HEK293T (cell line): ENCODE measurements around the gene MIEN1.
"Not testable (repeated sequence)": the region's sequence is repeated elsewhere in the genome, so short reads cannot be mapped to it uniquely, and the experiment has no call there.

Source experiments
- BHLHE40 ChIP-seq: fragments of 450-650 bp; IDR thresholded peaks from 2 replicates; pipeline ENCODE4 v1.6.1; 2016; ENCODE audit warnings: mild to moderate bottlenecking, moderate library complexity, borderline replicate concordance
- CTBP1 ChIP-seq: fragments of 450-650 bp; IDR thresholded peaks from 2 replicates; pipeline ENCODE4 v1.6.1; 2016; ENCODE audit warnings: borderline replicate concordance
- FOXA1 ChIP-seq: fragments of 450-650 bp; IDR thresholded peaks from 2 replicates; pipeline ENCODE4 v1.6.1; 2016; ENCODE audit warnings: mild to moderate bottlenecking
- FOXK2 ChIP-seq: fragments of 450-650 bp; IDR thresholded peaks from 2 replicates; pipeline ENCODE4 v1.6.1; 2016; ENCODE audit warnings: mild to moderate bottlenecking
- LEF1 ChIP-seq: fragments of 450-650 bp; IDR thresholded peaks from 2 replicates; pipeline ENCODE4 v1.6.1; 2017; ENCODE audit warnings: mild to moderate bottlenecking, borderline replicate concordance
- PKNOX1 ChIP-seq: fragments of 450-650 bp; IDR thresholded peaks from 2 replicates; pipeline ENCODE4 v1.6.1; 2016
- SP1 ChIP-seq: fragments of 450-650 bp; IDR thresholded peaks from 2 replicates; pipeline ENCODE4 v1.6.1; 2017
- SUZ12 ChIP-seq: fragments of 450-650 bp; IDR thresholded peaks from 2 replicates; pipeline ENCODE4 v1.6.1; 2016; ENCODE audit warnings: mild to moderate bottlenecking

GRCh38 chr17:39699157-39699817, 31.0 kb downstream of the MIEN1 start:
- not testable (repeated sequence) for TF ChIP-seq SP1, CTBP1, BHLHE40, SUZ12, PKNOX1, FOXK2, FOXA1, LEF1
